ENCODE measurements around the gene POLR1D.

Gene POLR1D

GRCh38 chr13:27665761-27666160 is 44.1 kb downstream of the POLR1D start:
- Mint-ChIP-seq H3K27me3 (no peaks in the 10 kb centered on the region), H3K36me3 (ENCODE audit: low read depth) (peaks cover 14% of the 10 kb centered on the region), H3K27ac (no peak overlapping the region), H3K4me3 (no peak overlapping the region), H3K4me1 (ENCODE audit: low read depth) (no peaks in the 10 kb centered on the region), H3K9me3 (no peaks in the 10 kb centered on the region)

GRCh38 chr13:27666951-27667350 is 45.3 kb downstream of the POLR1D start:
- H3K9me3 Mint-ChIP-seq: no peaks in the 10 kb centered on the region
- no peak overlapping the region for H3K27ac Mint-ChIP-seq
- peaks cover 10% of the 10 kb centered on the region for H3K36me3 Mint-ChIP-seq (ENCODE audit: low read depth)
- H3K4me3 Mint-ChIP-seq: no peak overlapping the region
- H3K27me3 Mint-ChIP-seq: no peaks in the 10 kb centered on the region
- no peaks in the 10 kb centered on the region for H3K4me1 Mint-ChIP-seq (ENCODE audit: low read depth)

- Mint-ChIP-seq H3K9me3 (no peaks in the 10 kb centered on the region), H3K27me3 (no peaks in the 10 kb centered on the region), H3K27ac (no peak overlapping the region), H3K4me1 (ENCODE audit: low read depth) (no peaks in the 10 kb centered on the region), H3K36me3 (ENCODE audit: low read depth) (peaks cover 6% of the 10 kb centered on the region), H3K4me3 (no peak overlapping the region)
These were observed 46.3 kb downstream of the POLR1D start for GRCh38 chr13:27667946-27668345.

- H3K27ac Mint-ChIP-seq: no peak overlapping the region
- no peaks in the 10 kb centered on the region for H3K27me3 Mint-ChIP-seq
- no peaks in the 10 kb centered on the region for H3K9me3 Mint-ChIP-seq
- H3K4me1 Mint-ChIP-seq (ENCODE audit: low read depth): no peaks in the 10 kb centered on the region
- H3K36me3 Mint-ChIP-seq (ENCODE audit: low read depth): peaks cover 6% of the 10 kb centered on the region
- H3K4me3 Mint-ChIP-seq: no peak overlapping the region
These were observed 49.2 kb downstream of the POLR1D start for GRCh38 chr13:27670861-27671260.

- no peak overlapping the region for H3K4me3 Mint-ChIP-seq
- H3K9me3 Mint-ChIP-seq: no peaks in the 10 kb centered on the region
- H3K27ac Mint-ChIP-seq: no peak overlapping the region
- no peaks in the 10 kb centered on the region for H3K4me1 Mint-ChIP-seq (ENCODE audit: low read depth)
- H3K36me3 Mint-ChIP-seq (ENCODE audit: low read depth): peaks cover under 1% of the 10 kb centered on the region
- no peaks in the 10 kb centered on the region for H3K27me3 Mint-ChIP-seq
These were observed 50.3 kb downstream of the POLR1D start for GRCh38 chr13:27672025-27672424.

Data from stimulated activated naive CD8-positive, alpha-beta T cell treated with anti-CD3 and anti-CD28 coated beads, Interleukin-15, Interleukin-2, amounts not matched to agents 100 ng/mL and 50 ng/mL, for 24 hours (primary cell).